Measurements from ENCODE around the gene VPS18.

- TF ChIP-seq CTCF (IDR thresholded peaks at IDR 0.05; ENCODE audit: low read depth, low read length, missing input control) = no peak
- no peak for TF ChIP-seq TAF1 (conservative IDR thresholded peaks at IDR 0.05)
- no peak for TF ChIP-seq MAX (IDR thresholded peaks at IDR 0.05)
- no peak for TF ChIP-seq GABPA (IDR thresholded peaks at IDR 0.05 in 1 of 2, conservative IDR thresholded peaks at IDR 0.05 in 1 of 2)
- no peak for TF ChIP-seq REST (IDR thresholded peaks at IDR 0.05)
- no peak for TF ChIP-seq YY1 (IDR thresholded peaks at IDR 0.05)
- TF ChIP-seq FOXA1 (IDR thresholded peaks at IDR 0.05) = no peak
- TF ChIP-seq EGR1 (IDR thresholded peaks at IDR 0.05; ENCODE audit: low read depth in 2 of 2) = no peak
- TF ChIP-seq ZBTB33 (IDR thresholded peaks at IDR 0.05) = no peak
These were observed 27.1 kb upstream of the VPS18 start for GRCh38 chr15:40867199-40867598.

Measured in liver (tissue), 3 donors.